NCI-H748 treated with DMSO at 0.1 percent for 48 hours (cell line): ENCODE data around the gene HNRNPM.
"Not testable (repeated sequence)": the region's sequence is repeated elsewhere in the genome, so short reads cannot be mapped to it uniquely, and the experiment has no call there.

ENCODE experiments used
- DNase-seq: peaks from one replicate; lab custom pipeline; 2025; lab: John Stamatoyannopoulos, UW

Gene HNRNPM

DNA sequence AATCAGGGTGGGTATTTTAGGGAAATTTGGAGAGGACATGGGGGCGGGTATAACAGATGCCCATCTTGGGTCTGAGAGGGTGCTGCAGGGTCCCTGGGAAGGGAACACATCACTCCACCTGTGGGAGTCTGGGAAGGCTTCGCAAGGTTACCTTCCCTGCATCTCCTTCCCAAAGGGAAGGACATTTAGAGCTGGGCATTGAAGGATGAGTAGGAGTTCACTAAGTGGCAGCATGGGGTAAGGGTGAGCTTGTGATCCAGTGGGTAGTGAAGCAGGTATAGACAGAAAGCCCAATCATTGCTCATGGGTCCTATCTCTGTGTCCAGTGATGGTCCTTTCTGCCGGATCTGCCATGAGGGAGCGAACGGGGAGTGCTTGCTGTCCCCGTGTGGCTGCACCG, 18.5 kb upstream of the HNRNPM start:
- no peak for DNase-seq

DNA sequence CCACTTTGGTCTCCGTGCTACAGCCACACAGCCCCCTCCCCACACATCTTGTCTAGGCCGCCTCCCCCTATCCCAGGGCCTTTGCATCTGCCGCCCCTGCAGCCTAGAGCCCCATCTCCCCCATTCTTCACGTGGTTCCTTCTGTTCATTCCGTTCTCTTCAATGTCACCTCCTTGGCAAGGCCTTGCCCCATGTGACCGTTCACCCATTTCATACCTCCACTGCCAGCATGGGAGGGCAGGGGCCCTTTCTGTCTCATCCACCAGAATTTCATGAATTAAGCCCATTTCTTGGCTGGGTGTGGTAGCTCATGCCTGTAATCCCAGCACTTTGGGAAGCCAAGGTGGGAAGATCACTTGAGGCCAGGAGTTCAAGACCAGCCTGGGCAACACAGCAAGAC, 15.7 kb upstream of the HNRNPM start:
- DNase-seq = no peak

DNA sequence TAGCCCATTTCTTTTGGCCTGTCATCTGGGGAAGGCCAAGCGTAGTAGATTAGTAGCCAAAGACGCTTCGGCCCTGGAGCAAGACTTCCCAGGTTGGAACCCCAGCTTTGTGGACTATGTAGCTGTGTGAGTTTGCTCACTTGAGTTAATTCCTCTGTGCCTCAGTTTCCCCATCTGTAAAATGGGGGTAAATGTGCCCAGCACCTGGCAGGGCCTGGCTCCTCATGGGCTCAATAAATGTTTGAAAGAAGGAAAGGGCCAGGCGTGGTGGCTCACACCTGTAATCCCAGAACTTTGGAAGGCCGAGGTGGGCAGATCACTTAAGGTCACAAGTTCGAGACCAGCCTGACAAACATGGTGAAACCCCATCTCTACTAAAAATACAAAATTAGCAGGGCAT, 14.9 kb upstream of the HNRNPM start:
- DNase-seq = no peak

DNA sequence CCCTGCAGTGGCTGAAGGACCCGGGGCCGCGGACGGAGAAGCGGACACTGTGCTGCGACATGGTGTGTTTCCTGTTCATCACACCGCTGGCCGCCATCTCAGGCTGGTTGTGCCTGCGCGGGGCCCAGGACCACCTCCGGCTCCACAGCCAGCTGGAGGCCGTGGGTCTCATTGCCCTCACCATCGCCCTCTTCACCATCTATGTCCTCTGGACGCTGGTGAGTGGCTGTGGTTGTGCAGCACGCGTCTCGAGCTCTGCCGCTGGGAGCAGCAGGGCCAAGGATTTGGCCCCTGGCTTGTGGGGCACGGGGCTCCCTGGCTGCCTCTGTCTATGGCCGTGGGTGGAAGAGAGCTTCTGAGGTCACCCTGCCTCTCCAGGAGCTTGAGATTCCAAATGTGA, 14.1 kb upstream of the HNRNPM start:
- DNase-seq = no peak

DNA sequence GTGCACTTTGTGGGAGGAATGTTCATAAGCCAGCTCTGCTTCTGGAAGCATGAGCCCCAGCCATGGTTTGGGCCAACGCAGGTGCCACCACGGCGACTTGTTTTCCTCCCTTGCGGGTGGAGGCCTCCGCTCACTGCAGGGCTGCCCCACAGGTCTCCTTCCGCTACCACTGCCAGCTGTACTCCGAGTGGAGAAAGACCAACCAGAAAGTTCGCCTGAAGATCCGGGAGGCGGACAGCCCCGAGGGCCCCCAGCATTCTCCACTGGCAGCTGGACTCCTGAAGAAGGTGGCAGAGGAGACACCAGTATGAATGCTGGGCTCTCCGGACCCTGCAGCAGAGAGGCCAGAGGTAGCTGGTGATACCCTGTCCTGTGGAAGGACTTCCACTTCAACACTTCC, 6.5 kb upstream of the HNRNPM start:
- DNase-seq = no peak

DNA sequence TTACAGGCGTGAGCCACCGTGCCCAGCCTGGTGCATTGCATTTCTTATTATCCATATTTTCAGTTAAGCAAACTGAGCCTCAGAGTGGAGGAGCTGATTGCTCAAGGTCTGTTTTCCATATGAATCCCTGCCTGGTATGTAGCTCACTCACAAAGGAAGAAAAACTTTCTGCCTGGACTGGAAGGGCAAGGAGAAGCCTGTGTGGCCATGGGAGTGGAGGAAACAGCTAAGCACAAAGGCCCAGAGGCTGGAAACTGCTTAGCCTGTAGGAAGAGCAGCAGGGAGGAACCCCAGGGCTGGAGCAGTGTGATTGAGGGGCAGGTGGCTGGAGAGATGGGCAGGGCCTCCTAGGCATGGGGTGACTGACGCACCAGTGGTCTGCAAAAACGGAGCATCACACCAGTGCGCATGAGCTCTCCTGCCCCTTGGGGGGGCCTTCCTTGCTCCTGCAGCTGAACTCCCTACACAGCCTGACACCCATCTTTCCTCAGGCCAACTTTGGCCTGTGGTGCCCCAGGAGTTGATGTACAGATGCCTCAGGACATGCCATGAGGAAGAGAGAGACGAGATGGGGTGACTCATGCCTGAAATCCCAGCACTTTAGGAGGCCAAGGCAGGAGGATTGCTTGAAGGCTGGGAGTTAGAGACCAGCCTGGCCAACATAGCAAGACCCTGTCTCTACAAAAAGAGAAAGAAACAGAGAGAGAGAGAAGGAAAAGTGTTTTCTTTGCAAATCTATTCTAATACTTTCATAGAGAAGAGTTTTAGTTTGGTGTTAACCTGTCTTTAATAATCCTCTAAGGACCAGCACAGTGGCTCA, 2.8 kb upstream of the HNRNPM start:
- DNase-seq = no peak

DNA sequence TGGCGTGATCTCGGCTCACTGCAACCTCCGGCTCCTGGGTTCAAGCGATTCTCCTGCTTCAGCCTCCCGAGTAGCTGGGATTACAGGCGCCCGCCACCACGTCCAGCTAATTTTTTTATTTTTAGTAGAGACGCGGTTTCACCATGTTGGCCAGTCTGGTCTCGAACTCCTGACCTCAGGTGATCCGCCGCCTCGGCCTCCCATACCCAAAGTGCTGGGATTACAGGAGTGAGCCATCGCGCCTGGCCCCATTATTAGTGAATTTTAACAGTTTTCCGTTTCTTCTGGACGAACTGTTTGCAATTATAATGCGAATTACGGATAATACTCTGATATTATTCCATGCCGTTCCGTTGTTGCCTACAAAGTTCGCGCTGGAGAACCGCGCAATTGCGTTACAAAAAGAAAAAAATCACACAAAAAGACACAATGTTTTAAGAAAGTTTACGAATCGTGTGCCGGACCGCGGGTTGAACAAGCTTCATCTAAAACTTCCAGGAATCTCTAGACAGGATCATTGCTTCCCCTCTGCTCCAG, 567 bp upstream of the HNRNPM start:
- not testable (repeated sequence) for DNase-seq

DNA sequence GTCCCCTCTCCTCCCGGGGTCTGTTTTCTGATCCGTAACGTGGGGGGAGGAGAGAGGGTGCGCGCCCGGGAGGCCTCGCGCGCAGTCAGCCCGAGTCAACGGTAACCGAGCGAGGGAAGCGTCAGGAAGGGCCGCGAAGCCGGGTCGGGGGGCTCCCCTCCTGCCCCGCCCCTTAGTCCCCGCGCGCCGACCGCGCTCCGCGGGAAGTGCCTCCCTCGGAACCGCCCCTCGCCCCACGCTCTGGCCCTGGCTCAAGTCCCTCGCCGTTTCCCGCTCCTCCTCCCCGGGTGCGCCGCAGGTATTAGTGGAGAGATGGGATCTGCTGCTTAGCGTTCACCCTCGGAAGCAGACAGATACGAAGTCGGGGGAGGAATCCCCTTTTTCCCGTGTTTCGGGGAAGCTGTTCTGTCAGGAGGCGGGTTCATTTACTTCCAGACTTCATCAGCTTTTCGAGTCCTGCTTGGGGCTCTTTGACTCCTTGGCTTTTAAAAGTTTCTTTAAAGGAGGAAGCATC, 770 bp downstream of the HNRNPM start:
- no peak for DNase-seq

DNA sequence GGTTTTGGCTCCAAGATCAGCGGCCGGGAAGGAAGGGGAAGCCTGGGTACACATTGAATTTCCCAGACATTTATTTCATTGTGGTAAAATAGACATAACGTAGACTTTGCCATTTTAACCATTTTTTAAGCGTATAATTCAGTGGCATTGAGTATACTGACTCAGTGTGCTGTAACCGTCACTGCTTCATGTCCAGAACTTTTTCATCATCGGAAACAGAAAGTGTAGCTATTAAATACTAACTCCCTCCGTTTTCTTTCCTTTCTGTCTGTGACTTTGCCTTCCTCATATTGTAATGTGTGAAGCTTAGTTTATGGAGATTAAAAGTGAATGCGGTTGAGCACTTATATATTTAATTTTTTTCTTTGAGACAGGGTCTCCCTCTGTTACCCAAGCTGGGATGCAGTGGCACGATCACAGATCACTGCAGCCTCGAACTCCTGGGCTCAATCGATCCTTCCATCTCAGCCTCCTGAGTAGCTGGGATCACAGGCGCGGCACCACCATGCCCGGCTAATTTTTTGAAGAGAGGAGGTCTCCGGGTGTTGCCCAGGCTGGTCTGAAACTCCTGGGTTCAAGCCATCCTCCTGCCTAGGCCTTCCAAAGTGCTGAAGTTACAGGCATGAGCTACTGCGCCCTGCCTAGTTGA, 1.4 kb downstream of the HNRNPM start:
- DNase-seq = no peak

DNA sequence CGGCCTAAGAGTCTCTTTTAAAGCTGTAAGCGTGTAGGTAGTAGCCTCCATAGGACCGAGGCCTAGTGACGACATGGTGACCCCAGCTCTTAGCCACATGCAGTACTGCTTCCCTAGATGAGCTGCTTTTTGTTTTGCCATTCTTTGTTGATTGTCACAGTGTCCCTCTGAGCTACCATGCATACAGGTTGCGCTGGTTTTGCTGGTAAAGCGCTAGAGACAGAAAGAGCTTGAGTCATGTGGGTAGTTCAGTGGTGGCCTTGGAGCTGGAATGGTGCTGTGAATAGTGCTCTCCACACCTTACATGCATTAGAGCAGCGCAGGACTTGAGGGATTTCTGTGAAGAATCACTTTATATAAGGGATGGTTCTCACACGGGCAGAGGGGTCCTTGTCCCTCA, 5.1 kb downstream of the HNRNPM start:
- no peak for DNase-seq

DNA sequence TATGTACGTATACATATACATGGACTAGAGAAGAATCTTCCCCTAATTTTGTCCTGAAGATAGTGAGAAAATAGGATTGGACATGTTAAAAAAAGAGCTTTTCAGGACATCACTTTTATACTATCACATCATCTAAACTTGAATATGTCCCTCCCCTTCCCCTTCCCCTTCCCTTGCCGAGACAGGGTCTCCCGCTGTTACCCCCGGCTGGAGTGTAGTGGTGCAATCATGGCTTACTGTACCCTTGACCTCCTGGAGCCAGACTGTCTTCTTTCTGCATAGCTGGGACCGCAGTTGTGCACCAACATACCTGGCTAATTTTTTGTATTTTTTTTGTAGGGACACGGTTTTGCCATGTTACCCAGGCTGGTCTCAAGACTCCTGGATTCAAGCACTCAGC, 6.6 kb downstream of the HNRNPM start:
- DNase-seq = no peak

DNA sequence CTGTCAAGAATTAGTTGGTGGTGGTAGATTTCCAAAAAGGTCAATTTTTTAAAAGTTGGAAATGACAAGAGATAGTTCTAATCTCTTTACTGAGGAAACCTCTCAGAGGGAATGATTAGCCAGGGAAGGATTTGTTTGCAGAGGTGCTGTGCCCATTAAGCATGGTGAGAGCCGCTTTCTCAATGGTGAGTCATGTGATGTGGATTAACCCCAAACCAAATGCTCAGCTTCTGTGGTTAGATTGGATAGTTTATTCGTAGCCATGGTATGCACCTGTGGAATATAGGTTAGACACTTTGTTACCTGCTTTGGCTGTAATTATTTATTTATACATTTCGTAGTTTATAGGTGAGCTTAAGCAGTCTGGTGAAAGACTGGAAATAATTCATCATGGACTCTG, 7.1 kb downstream of the HNRNPM start:
- DNase-seq = no peak

DNA sequence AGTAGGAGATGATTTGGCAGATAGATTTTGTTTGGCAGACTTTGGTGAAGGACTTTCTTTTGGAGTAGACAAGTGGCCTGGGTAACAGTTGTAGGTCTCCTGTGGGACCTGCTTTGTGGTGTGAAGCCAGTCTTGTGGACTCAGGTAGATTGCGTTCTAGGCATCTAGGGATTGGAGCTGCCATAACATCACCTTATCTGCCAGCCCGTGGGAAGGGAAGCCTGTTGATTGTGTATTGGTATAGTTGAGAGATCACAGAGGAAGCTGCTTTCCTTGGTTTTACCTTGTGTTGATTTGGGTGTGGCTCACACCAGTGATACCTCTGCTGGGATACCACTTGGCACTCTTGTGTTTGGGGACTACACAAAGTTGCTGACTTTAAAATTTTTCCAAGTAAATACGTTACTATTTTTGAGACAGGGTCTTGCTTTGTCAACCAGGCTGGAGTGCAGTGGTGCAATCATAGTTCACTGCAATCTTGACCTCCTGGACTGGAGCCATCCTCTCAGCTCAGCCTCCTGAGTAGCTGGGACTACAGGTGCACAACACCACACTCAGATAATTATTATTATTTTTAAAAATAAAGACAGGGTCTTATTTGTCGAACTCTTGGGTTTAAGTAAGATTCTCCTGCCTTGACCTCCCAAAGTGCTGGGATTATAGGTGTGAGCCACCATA, 7.8 kb downstream of the HNRNPM start:
- no peak for DNase-seq

DNA sequence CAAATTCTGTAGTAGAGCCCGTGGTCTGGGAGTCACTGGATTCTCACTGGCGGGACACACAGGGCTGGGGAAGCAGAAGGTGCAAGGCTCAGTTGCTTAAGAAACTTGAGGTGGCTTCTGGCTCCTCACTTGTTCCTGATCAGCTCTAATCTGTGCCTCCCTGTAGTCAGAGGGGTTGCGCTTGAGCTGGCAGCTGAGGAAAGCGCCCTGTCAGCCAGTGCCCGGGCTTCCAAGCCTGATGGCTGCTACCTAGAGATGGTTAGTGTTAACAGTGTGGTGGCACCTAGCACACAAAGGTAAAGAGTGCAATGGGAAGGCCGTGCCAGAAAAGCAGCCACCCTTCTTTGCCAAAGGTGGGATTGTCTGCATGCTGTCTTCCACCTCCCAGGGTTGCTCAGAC, 8.8 kb downstream of the HNRNPM start:
- DNase-seq = no peak

DNA sequence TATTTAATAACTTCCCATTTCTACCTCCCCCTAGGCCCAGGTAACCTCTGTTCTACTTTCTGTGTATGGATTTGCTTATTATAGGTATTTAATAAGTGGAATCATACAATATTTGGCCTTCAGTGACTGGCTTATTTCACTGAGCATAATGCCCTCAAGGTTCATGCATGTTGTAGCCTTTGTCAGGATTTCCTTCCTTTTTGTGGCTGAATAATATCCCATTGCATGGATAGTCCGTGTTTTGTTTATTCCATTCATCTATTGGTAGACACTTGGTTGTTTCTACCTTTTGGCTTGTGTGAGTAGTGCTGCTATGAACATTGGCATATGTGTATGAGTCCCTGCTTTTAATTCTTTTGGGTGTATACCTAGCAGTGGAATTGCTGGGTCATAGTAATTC, 9.4 kb downstream of the HNRNPM start:
- DNase-seq = no peak

DNA sequence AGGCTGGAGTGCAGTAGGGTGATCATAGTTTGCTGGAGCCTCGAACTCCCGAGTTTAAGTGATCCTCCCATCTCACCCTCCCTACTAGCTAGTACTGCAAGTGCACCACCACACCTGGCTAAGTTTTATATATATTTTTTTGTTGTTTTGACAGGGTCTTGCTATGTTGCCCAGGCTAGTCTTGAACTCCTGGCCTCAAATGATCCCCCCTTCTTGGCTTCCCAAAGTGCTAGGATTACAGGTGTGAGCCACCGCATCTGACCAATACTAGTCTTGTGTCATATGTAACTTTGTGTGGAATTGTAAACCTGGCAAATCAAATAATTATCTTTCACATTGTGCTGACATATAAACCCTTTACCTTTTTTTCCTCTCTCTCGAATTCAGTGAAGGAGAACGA, 10.2 kb downstream of the HNRNPM start:
- DNase-seq = no peak

DNA sequence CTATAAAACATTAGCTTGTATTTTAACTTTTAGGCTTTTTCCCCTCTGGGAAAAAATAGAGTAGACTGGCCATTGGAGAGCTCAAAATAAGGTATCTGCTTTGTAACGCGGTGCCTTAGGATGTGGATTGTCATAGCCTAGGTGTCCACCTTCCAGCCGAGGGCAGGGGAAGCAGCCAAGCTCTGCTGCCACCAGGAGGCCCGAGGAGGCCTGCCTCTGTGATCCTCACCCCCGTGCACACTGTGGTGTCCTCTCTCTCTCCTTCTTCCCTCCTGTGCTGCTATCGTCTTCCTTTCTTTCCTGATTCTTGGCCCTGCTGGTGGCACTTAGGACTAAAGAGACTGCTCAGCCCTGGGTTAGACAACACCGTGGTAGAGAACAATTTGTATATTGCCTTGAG, 11.3 kb downstream of the HNRNPM start:
- DNase-seq = no peak

DNA sequence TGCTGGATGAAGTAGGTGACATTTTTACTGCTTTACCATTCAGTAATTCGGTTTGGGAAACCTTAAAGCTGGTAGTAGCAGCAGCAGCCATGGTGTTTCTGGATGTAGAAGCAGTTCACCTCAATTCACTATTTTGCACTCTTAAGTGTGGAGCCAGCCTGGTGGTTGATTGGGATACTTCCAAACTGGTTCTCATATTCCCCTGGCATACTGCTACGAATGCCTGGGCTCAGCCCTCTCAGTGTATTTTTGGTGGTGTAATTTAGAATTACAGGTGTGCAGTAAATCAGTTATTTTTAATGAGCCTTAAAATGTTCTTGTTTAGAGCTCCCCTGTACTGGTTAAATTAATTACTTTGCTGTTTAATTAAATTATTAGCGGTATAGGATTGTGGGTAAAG, 12.4 kb downstream of the HNRNPM start:
- no peak for DNase-seq

DNA sequence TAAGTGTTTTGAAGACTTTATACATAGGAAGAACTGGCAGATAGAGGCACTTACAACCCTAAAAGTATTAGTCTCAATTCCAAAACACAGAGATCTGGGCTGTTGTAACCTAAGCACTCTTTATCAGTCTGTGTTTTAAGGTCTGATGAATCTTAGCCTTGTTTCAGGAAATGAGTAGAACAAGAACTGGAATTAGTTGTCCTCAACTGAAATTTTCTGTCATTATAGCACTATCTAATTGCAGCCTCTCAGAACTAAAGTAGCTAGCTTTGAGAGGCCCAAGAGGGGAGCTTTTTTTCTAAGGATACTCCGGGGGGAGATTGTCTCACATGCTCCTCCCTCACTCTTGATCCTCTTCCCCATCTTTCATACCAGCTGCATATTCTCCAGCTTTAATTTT, 13.1 kb downstream of the HNRNPM start:
- no peak for DNase-seq

DNA sequence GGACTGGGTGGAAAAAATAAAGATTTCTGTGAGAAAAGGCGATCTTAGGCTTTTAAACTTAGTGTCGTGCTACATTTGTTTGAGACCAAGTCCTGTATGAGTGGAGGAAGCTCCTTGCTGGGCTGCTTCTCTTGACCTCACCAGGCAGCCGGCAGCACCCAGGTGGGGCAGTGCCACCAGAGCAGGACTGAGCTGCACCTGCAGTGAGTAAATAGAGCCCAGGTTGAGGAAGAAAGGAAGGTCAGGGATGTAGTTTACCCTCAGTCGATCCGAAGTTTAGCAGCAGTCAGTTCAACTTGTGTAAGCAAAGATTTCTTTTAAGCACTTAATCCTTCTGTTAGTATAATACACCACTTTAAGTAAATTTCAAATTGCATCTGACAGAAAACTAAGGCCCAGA, 13.6 kb downstream of the HNRNPM start:
- DNase-seq = no peak

DNA sequence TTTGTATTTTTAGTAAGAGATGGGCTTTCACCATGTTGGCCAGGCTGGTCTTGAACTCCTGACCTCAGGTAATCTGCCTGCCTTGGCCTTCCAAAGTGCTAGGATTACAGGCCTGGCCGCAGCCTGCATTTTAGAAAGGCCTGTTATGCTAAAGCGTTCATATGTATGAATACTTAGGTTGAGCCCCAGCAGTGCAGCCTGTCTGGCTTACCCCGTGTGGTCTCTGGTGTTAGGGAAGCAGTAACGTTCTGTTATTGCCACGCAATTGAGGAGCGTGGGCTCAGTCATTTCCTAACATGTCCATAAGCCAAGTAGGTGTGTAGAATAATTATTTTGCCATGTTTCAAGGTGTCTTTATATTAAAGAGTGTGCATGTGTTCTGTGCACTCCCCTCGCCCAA, 14.3 kb downstream of the HNRNPM start:
- DNase-seq = no peak

DNA sequence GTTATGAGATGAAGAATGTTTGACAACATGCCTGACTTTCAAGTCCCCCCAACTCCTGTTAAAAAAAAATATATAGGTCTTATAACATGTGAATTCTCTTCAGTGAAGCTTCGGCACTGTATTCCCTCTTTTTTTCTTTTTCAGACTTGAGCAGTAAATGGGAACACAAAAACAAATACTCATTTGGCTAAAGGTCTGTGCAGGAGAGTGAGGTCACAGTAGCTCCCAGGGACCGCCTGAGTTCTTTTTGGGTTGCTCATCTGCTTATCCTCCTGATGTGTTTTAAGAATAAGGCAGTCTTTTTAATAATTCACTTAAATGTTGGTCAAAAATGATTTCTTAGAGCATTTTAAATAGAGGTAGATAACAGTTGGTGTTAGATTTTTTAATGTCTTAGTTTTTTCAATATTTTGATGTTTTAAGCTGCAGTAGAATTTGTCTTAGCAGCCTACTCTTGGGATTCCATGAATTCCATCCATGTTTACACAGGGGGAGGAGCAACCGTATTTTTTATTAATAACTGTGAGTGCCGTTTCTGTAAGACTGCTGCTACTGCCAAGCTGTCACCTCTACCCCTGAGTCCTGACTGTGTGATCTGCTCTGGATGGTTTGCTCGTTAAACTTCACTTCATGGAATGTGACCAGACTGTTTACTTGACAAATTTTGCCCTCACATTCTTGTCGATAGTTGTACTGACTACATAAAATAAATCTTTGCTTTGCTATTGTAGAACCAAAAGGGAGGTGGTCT, 14.9 kb downstream of the HNRNPM start:
- DNase-seq = no peak
